Neuron (in vitro differentiated cells): Measurements from ENCODE around the gene SAE1.
A peak's percentile ranks its signal among the peaks of the same experiment; 100 is the strongest.

ENCODE experiments used
- H2AFZ ChIP-seq: one replicate; pipeline ENCODE4 v1.6.1; 2013; ENCODE audit warnings: low read depth, mild to moderate bottlenecking, inconsistent platforms, low read length, moderate library complexity
- H3K27me3 ChIP-seq: one replicate; pipeline ENCODE4 v1.6.1; 2013; ENCODE audit warnings: low read length; ENCODE audit not compliant: insufficient read depth
- H3K36me3 ChIP-seq: one replicate; pipeline ENCODE4 v1.6.1; 2013; ENCODE audit warnings: low read length; ENCODE audit not compliant: insufficient read depth
- H3K4me1 ChIP-seq: one replicate; pipeline ENCODE4 v1.6.1; 2013; ENCODE audit warnings: low read length; ENCODE audit not compliant: insufficient read depth
- H3K4me3 ChIP-seq: 2 replicates; pipeline ENCODE4 v1.5.1; 2013; ENCODE audit warnings: mild to moderate bottlenecking, low read length, moderate library complexity
- H3K9me3 ChIP-seq: one replicate; pipeline ENCODE4 v1.6.1; 2013; ENCODE audit warnings: low read length

SAE1 gene

GRCh38 chr19:47256693-47257410 is 126.2 kb downstream of the SAE1 start:
- peaks cover 3% of the 10 kb centered on the region for H3K9me3 ChIP-seq
- H3K27me3 ChIP-seq: no peaks in the 10 kb centered on the region
- peaks cover 11% of the 10 kb centered on the region for H3K4me1 ChIP-seq
- H3K4me3 ChIP-seq: peak overlapping the region; percentile 60
- peaks cover 30% of the 10 kb centered on the region for H3K36me3 ChIP-seq
- peak overlapping the region; percentile 52 for H2AFZ ChIP-seq

GRCh38 chr19:47257411-47258169 is 127.0 kb downstream of the SAE1 start:
- peak overlapping the region; percentile 73 for H3K4me3 ChIP-seq
- H3K4me1 ChIP-seq: peaks cover 11% of the 10 kb centered on the region
- peaks cover 3% of the 10 kb centered on the region for H3K9me3 ChIP-seq
- no peaks in the 10 kb centered on the region for H3K27me3 ChIP-seq
- peaks cover 33% of the 10 kb centered on the region for H3K36me3 ChIP-seq
- peak overlapping the region; percentile 52 for H2AFZ ChIP-seq

- no peak overlapping the region for H2AFZ ChIP-seq
- H3K36me3 ChIP-seq: peaks cover 40% of the 10 kb centered on the region
- H3K9me3 ChIP-seq: peaks cover 3% of the 10 kb centered on the region
- peak overlapping the region; percentile 73 for H3K4me3 ChIP-seq
- peaks cover 11% of the 10 kb centered on the region for H3K4me1 ChIP-seq
- H3K27me3 ChIP-seq: no peaks in the 10 kb centered on the region
These were observed 127.8 kb downstream of the SAE1 start for GRCh38 chr19:47258434-47258833.

DNA sequence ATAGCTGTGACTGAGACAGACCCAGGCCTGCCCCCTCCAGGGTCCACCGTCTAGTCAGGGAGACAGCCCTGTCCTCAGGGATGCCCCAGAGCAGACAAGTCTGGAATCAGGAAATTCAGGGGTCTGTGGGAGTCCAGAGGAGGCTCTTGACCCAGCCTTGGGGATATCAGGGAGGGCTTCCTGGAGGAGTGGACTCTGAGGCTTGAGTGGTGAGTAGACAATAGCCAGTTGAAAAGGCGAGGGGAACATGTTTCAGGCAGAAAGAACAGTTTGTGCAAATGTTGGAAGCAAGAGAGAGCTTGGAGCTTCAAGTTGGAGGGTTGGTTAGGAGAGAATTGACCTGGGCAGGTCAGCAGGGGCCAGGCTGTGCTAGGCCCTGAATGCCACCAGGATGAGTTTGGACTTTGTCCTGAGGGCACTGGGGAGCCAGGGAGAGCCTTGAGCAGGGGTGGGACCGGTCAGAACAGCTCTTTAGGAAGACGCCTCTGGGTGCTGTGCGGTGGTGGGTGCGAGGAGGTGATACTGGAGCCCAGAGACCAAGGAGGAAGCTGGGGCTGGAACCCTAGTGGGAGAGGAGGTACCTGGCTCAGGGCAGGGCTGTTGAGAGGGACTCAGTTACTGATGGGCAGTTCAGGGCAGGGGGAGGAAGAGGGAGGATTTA is 128.4 kb downstream of the SAE1 start:
- Histone ChIP-seq H3K4me3 (no peak overlapping the region), H3K9me3 (peaks cover 3% of the 10 kb centered on the region), H2AFZ (no peak overlapping the region), H3K4me1 (peaks cover 11% of the 10 kb centered on the region), H3K36me3 (peaks cover 40% of the 10 kb centered on the region), H3K27me3 (no peaks in the 10 kb centered on the region)
